Spleen (tissue), 7 donors: Measurements from ENCODE around the gene PARVB.

ENCODE experiments used
- POLR2A ChIP-seq, 3 donors: fragments of 450-650 bp; IDR thresholded peaks; one replicate each; pipeline ENCODE4 v1.5.1; 2017; ENCODE audit warnings: antibody characterized with exemption in 3 of 3, mild to moderate bottlenecking in 1 of 3
- TF ChIP-seq, protein P1 (sequence below), 11 experiments: fragments of 200-600 bp in 7 of 11; fragments of 450-650 bp in 4 of 11; sonication (generic) in 4 of 11; IDR thresholded peaks in 8 of 11; conservative IDR thresholded peaks in 3 of 11; 1 replicate in 7 of 11; 2 replicates in 4 of 11; pipeline versions ENCODE4 v1.4.0 to v1.8.0; 2016 to 2021; ENCODE audit warnings: antibody characterized with exemption in 11 of 11, inconsistent platforms in 4 of 11, mild to moderate bottlenecking in 1 of 11
- donor health status: DM: no; HTN: no; CAD: no; lungs with moderate emphysema.
- donor health status: DM: no; HTN: no; CAD: no.
- donor health status: DM: no; HTN: no; CAD: no.

GRCh38 chr22:44019416-44019815 is 4.7 kb upstream of the PARVB start:
- TF ChIP-seq, protein P1, sequence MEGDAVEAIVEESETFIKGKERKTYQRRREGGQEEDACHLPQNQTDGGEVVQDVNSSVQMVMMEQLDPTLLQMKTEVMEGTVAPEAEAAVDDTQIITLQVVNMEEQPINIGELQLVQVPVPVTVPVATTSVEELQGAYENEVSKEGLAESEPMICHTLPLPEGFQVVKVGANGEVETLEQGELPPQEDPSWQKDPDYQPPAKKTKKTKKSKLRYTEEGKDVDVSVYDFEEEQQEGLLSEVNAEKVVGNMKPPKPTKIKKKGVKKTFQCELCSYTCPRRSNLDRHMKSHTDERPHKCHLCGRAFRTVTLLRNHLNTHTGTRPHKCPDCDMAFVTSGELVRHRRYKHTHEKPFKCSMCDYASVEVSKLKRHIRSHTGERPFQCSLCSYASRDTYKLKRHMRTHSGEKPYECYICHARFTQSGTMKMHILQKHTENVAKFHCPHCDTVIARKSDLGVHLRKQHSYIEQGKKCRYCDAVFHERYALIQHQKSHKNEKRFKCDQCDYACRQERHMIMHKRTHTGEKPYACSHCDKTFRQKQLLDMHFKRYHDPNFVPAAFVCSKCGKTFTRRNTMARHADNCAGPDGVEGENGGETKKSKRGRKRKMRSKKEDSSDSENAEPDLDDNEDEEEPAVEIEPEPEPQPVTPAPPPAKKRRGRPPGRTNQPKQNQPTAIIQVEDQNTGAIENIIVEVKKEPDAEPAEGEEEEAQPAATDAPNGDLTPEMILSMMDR (IDR thresholded peaks at IDR 0.05 in 8 of 11, conservative IDR thresholded peaks at IDR 0.05 in 3 of 11) = no peak
- TF ChIP-seq POLR2A (IDR thresholded peaks at IDR 0.05) = no peak
